Vagina (tissue), 2 donors: ENCODE measurements around the gene GYS1. TPM values are rescaled to one million over a fixed set of nuclear protein-coding genes. Genes with fewer than 3 reads are reported as not detected.

ENCODE experiments used
- DNase-seq, 2 donors: peaks; one replicate each; pipeline ENCODE4 v3.0.0-alpha.2; 2017; ENCODE audit errors: extremely low spot score in 2 of 2
- H3K27ac ChIP-seq: fragments of 200-600 bp; sonication (generic); one replicate; pipeline ENCODE4 v1.5.1; 2019
- H3K27me3 ChIP-seq: fragments of 200-600 bp; sonication (generic); one replicate; pipeline ENCODE4 v1.5.1; 2019
- H3K36me3 ChIP-seq, 2 donors: fragments of 200-600 bp; sonication (generic); one replicate each; pipeline ENCODE4 v1.5.1; 2017 to 2019
- H3K4me1 ChIP-seq: fragments of 200-600 bp; sonication (generic); one replicate; pipeline ENCODE4 v1.5.1; 2019
- H3K4me3 ChIP-seq, 2 donors: fragments of 200-600 bp; sonication (generic); 1 replicate in 1 of 2; 2 replicates in 1 of 2; pipeline ENCODE4 v1.5.1; 2016 to 2019
- H3K9me3 ChIP-seq: fragments of 200-600 bp; sonication (generic); one replicate; pipeline ENCODE4 v1.5.1; 2019
- CTCF ChIP-seq, 3 experiments: fragments of 450-650 bp in 2 of 3; fragments of 200-600 bp in 1 of 3; sonication (generic) in 1 of 3; IDR thresholded peaks; one replicate each; pipeline ENCODE4 v1.5.1; 2017 to 2019; ENCODE audit warnings: antibody characterized with exemption in 3 of 3, mild to moderate bottlenecking in 2 of 3, moderate library complexity in 2 of 3
- POLR2A ChIP-seq, 2 donors: fragments of 450-650 bp; IDR thresholded peaks; one replicate each; pipeline ENCODE4 v1.6.1; 2017; ENCODE audit warnings: antibody characterized with exemption in 2 of 2, mild to moderate bottlenecking in 2 of 2, moderate library complexity in 2 of 2
- POLR2AphosphoS5 ChIP-seq, 2 donors: sonication (generic); formaldehyde crosslinking; IDR thresholded peaks; one replicate each; pipeline ENCODE4 v1.9.0; 2017; ENCODE audit warnings: antibody characterized with exemption in 2 of 2, mild to moderate bottlenecking in 2 of 2, low read depth in 1 of 2; ENCODE audit not compliant: insufficient read depth in 1 of 2
- intact Hi-C: fragments of 100-400 bp; cut with DNase I; formaldehyde crosslinking; loops from one replicate; pipeline ENCODE4 v1.15.1; 2023
- total RNA-seq: library from RNA; depleted of rRNA; stranded (reverse); fragments of >200 nt; gene quantifications from one replicate; pipeline ENCODE4 v1.2.3, GENCODE V29; 2016

Gene GYS1
- total RNA-seq, 1 donor from 2014 or later = 32.2 TPM

GRCh38 chr19:48991011-48991609 is 2.0 kb downstream of the GYS1 start:
- Histone ChIP-seq H3K9me3 (no peaks in the 10 kb centered on the region), H3K4me3 (no peak overlapping the region), H3K27ac (peak overlapping the region; percentile 99), H3K27me3 (no peaks in the 10 kb centered on the region), H3K4me1 (peaks cover 46% of the 10 kb centered on the region), H3K36me3 (peaks cover 0 to 21% of the 10 kb centered on the region in 2 donors)
- TF ChIP-seq CTCF (IDR thresholded peaks at IDR 0.05) (no peak), POLR2AphosphoS5 (IDR thresholded peaks at IDR 0.05; ENCODE audit: insufficient read depth in 1 of 2, low read depth in 1 of 2) (no peak), POLR2A (IDR thresholded peaks at IDR 0.05) (no peak)
- intact Hi-C loops = loop anchor here (10.0 kb wide), 1 partner anchor 154 kb away; no protein-coding TSS in a partner anchor
- no peak for DNase-seq

- Histone ChIP-seq H3K36me3 (peaks cover 0 to 28% of the 10 kb centered on the region in 2 donors), H3K4me1 (peaks cover 46% of the 10 kb centered on the region), H3K27me3 (no peaks in the 10 kb centered on the region), H3K9me3 (no peaks in the 10 kb centered on the region), H3K27ac (no peak overlapping the region), H3K4me3 (no peak overlapping the region)
- TF ChIP-seq POLR2AphosphoS5 (IDR thresholded peaks at IDR 0.05; ENCODE audit: insufficient read depth in 1 of 2, low read depth in 1 of 2) (no peak), CTCF (IDR thresholded peaks at IDR 0.05) (no peak), POLR2A (IDR thresholded peaks at IDR 0.05) (no peak)
- intact Hi-C loops = loop anchor here (10.0 kb wide), 1 partner anchor 154 kb away; no protein-coding TSS in a partner anchor
- no peak for DNase-seq
Observed at GRCh38 chr19:48990400-48990799, 2.7 kb downstream of the GYS1 start.

GRCh38 chr19:48989701-48990291 is 3.3 kb downstream of the GYS1 start:
- DNase-seq = no peak
- intact Hi-C loops = loop anchor here (10.0 kb wide), 1 partner anchor 155 kb away; no protein-coding TSS in a partner anchor
- Histone ChIP-seq H3K4me1 (peaks cover 42% of the 10 kb centered on the region), H3K27ac (no peak overlapping the region), H3K36me3 (peaks cover 0 to 34% of the 10 kb centered on the region in 2 donors), H3K9me3 (no peaks in the 10 kb centered on the region), H3K4me3 (no peak overlapping the region), H3K27me3 (no peaks in the 10 kb centered on the region)
- no peak for TF ChIP-seq POLR2AphosphoS5 (IDR thresholded peaks at IDR 0.05; ENCODE audit: insufficient read depth in 1 of 2, low read depth in 1 of 2)
- no peak for TF ChIP-seq CTCF (IDR thresholded peaks at IDR 0.05)
- TF ChIP-seq POLR2A (IDR thresholded peaks at IDR 0.05) = no peak

- Histone ChIP-seq H3K27ac (no peak overlapping the region), H3K4me3 (no peak overlapping the region), H3K27me3 (no peaks in the 10 kb centered on the region), H3K9me3 (no peaks in the 10 kb centered on the region), H3K4me1 (peaks cover 33% of the 10 kb centered on the region), H3K36me3 (peaks cover 0 to 43% of the 10 kb centered on the region in 2 donors)
- DNase-seq = no peak
- TF ChIP-seq POLR2A (IDR thresholded peaks at IDR 0.05) (no peak), POLR2AphosphoS5 (IDR thresholded peaks at IDR 0.05; ENCODE audit: insufficient read depth in 1 of 2, low read depth in 1 of 2) (no peak), CTCF (IDR thresholded peaks at IDR 0.05) (no peak)
- intact Hi-C loops = no loop called here
Observed at GRCh38 chr19:48988860-48989259, 4.2 kb downstream of the GYS1 start.

- no peak for DNase-seq
- Histone ChIP-seq H3K9me3 (no peaks in the 10 kb centered on the region), H3K36me3 (peaks cover 0 to 47% of the 10 kb centered on the region in 2 donors), H3K27me3 (no peaks in the 10 kb centered on the region), H3K27ac (no peak overlapping the region), H3K4me3 (no peak overlapping the region), H3K4me1 (peaks cover 33% of the 10 kb centered on the region)
- TF ChIP-seq CTCF (IDR thresholded peaks at IDR 0.05) (no peak), POLR2A (IDR thresholded peaks at IDR 0.05) (no peak), POLR2AphosphoS5 (IDR thresholded peaks at IDR 0.05; ENCODE audit: insufficient read depth in 1 of 2, low read depth in 1 of 2) (no peak)
- intact Hi-C loops = no loop called here
Observed at GRCh38 chr19:48988286-48988685, 4.8 kb downstream of the GYS1 start.
